Esophagus muscularis mucosa (tissue), 4 donors: ENCODE results near the gene PECR. TPM values are rescaled to one million over a fixed set of nuclear protein-coding genes. Genes with fewer than 3 reads are reported as not detected.
"Not testable (repeated sequence)": the region's sequence is repeated elsewhere in the genome, so short reads cannot be mapped to it uniquely, and the experiment has no call there.

Source experiments
- DNase-seq: peaks from one replicate; pipeline ENCODE4 v3.0.0-alpha.2; 2017; ENCODE audit errors: extremely low spot score
- H3K27ac ChIP-seq, 4 donors: fragments of 200-600 bp; sonication (generic); replicated peaks in 1 of 4; 1 replicate in 3 of 4; 2 replicates in 1 of 4; pipeline ENCODE4 v1.5.1; 2016 to 2019; ENCODE audit warnings: mild to moderate bottlenecking in 1 of 4
- H3K27me3 ChIP-seq, 4 donors: fragments of 200-600 bp; sonication (generic); one replicate each; pipeline versions ENCODE4 v1.5.1 to v1.6.0; 2016 to 2019
- H3K36me3 ChIP-seq, 4 donors: fragments of 200-600 bp; sonication (generic); one replicate each; pipeline ENCODE4 v1.5.1; 2016 to 2019
- H3K4me1 ChIP-seq, 4 donors: fragments of 200-600 bp; sonication (generic); one replicate each; pipeline ENCODE4 v1.5.1; 2016 to 2019
- H3K4me3 ChIP-seq, 4 donors: fragments of 200-600 bp; sonication (generic); 1 replicate in 2 of 4; 2 replicates in 2 of 4; pipeline ENCODE4 v1.5.1; 2016 to 2019; ENCODE audit warnings: mild to moderate bottlenecking in 4 of 4, moderate library complexity in 1 of 4
- H3K9me3 ChIP-seq, 4 donors: fragments of 200-600 bp; sonication (generic); 1 replicate in 3 of 4; 2 replicates in 1 of 4; pipeline ENCODE4 v1.5.1; 2016 to 2019
- EP300 ChIP-seq: sonication (generic); formaldehyde crosslinking; IDR thresholded peaks from one replicate; pipeline ENCODE4 v1.6.1; 2017; ENCODE audit warnings: antibody characterized with exemption
- POLR2A ChIP-seq: fragments of 450-650 bp; IDR thresholded peaks from one replicate; pipeline ENCODE4 v1.6.1; 2017; ENCODE audit warnings: antibody characterized with exemption, moderate library complexity, mild to moderate bottlenecking, low read depth
- POLR2AphosphoS5 ChIP-seq, 2 donors: sonication (generic); formaldehyde crosslinking; IDR thresholded peaks; one replicate each; pipeline ENCODE4 v1.6.1; 2017; ENCODE audit warnings: antibody characterized with exemption in 2 of 2
- WGBS: methylation state at CpG from one replicate; pipeline ENCODE4 v1.1.5; 2018; 5-methylcytosine and 5-hydroxymethylcytosine counted together
- intact Hi-C: fragments of 100-400 bp; cut with DNase I; formaldehyde crosslinking; loops from one replicate; pipeline ENCODE4 v1.15.1; 2023
- total RNA-seq, 4 donors: library from RNA; depleted of rRNA; stranded (reverse); fragments of >200 nt; gene quantifications; one replicate each; pipeline versions ENCODE4 v1.1.0 to v1.2.1, GENCODE V29; 2016
- TF ChIP-seq, protein P1 (sequence below), 3 experiments: fragments of 200-600 bp in 2 of 3; fragments of 450-650 bp in 1 of 3; sonication (generic) in 2 of 3; IDR thresholded peaks; one replicate each; pipeline ENCODE4 v1.5.1; 2017 to 2019; ENCODE audit warnings: antibody characterized with exemption in 3 of 3, mild to moderate bottlenecking in 2 of 3, moderate library complexity in 1 of 3

The PECR gene
- total RNA-seq, 4 donors from 2014 or later, result 3.3 to 14.8 (median 10.0) TPM

GRCh38 chr2:215998636-215999035 is 83.0 kb downstream of the PECR start:
- no peak overlapping the region for H3K4me3 ChIP-seq
- peaks cover 0 to 4% (median 0%) of the 10 kb centered on the region in 4 donors for H3K4me1 ChIP-seq
- DNase-seq, result no peak
- no peaks in the 10 kb centered on the region for H3K9me3 ChIP-seq
- peaks cover 0 to 20% (median 6%) of the 10 kb centered on the region in 4 donors for H3K36me3 ChIP-seq
- no peak overlapping the region for H3K27ac ChIP-seq
- WGBS, result 79% methylated on average over 2 of the region's 2 CpGs
- TF ChIP-seq POLR2AphosphoS5 (IDR thresholded peaks at IDR 0.05), result no peak
- intact Hi-C loops, result no loop called here
- no peaks in the 10 kb centered on the region for H3K27me3 ChIP-seq

DNA sequence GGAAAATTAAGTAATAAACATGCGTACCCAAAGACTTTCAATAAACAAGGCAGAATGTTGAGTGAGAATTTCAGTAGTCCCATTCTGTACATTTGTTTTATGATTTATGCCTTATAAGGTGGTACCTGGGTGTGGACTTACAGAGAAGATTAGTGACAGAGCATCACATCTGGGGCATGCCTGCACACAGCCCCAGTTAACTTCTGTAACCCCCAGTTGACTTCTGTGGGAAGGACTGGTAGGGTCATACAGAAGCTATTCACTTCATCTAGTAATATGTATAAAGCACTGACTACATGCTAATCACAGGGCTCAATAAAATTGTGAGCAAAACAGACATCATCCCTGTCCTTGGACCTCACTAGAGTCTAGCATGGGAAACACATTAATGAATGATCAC is 84.4 kb downstream of the PECR start:
- Histone ChIP-seq H3K4me1 (no peaks in the 10 kb centered on the region), H3K27me3 (no peaks in the 10 kb centered on the region), H3K36me3 (peaks cover 0 to 20% (median 6%) of the 10 kb centered on the region in 4 donors), H3K27ac (no peak overlapping the region), H3K4me3 (no peak overlapping the region), H3K9me3 (no peaks in the 10 kb centered on the region)
- TF ChIP-seq POLR2AphosphoS5 (IDR thresholded peaks at IDR 0.05), result no peak
- TF ChIP-seq EP300, result no peak
- TF ChIP-seq POLR2A, result no peak
- TF ChIP-seq, protein P1, sequence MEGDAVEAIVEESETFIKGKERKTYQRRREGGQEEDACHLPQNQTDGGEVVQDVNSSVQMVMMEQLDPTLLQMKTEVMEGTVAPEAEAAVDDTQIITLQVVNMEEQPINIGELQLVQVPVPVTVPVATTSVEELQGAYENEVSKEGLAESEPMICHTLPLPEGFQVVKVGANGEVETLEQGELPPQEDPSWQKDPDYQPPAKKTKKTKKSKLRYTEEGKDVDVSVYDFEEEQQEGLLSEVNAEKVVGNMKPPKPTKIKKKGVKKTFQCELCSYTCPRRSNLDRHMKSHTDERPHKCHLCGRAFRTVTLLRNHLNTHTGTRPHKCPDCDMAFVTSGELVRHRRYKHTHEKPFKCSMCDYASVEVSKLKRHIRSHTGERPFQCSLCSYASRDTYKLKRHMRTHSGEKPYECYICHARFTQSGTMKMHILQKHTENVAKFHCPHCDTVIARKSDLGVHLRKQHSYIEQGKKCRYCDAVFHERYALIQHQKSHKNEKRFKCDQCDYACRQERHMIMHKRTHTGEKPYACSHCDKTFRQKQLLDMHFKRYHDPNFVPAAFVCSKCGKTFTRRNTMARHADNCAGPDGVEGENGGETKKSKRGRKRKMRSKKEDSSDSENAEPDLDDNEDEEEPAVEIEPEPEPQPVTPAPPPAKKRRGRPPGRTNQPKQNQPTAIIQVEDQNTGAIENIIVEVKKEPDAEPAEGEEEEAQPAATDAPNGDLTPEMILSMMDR (IDR thresholded peaks at IDR 0.05), result no peak
- 96% methylated on average over 1 of the region's 1 CpG for WGBS
- DNase-seq, result no peak
- intact Hi-C loops, result no loop called here

GRCh38 chr2:215994911-215995310 is 86.7 kb downstream of the PECR start:
- TF ChIP-seq EP300 (no peak), POLR2AphosphoS5 (IDR thresholded peaks at IDR 0.05) (no peak), POLR2A (no peak)
- TF ChIP-seq, protein P1 (IDR thresholded peaks at IDR 0.05), result no peak
- Histone ChIP-seq H3K27me3 (no peaks in the 10 kb centered on the region), H3K4me1 (no peaks in the 10 kb centered on the region), H3K4me3 (no peak overlapping the region), H3K27ac (no peak overlapping the region), H3K9me3 (peaks cover 0 to 14% (median 2%) of the 10 kb centered on the region in 4 donors), H3K36me3 (peaks cover 0 to 20% (median 6%) of the 10 kb centered on the region in 4 donors)
- intact Hi-C loops, result no loop called here
- DNase-seq, result no peak
- 87% methylated on average over 4 of the region's 4 CpGs for WGBS

- H3K27ac ChIP-seq, intact Hi-C loops, H3K36me3 ChIP-seq, H3K27me3 ChIP-seq, H3K4me3 ChIP-seq, H3K4me1 ChIP-seq: not testable (repeated sequence)
- peaks cover 0 to 14% (median 2%) of the 10 kb centered on the region in 4 donors for H3K9me3 ChIP-seq
- DNase-seq, result peak; percentile 14
- WGBS, result 64% methylated on average over 2 of the region's 5 CpGs
Observed at GRCh38 chr2:215988556-215989207, 92.9 kb downstream of the PECR start.

Other genes with a start within 250 kb of the PECR start
- gene MREG, start 68.3 kb downstream of the PECR start, total RNA-seq, result 1 to 10 TPM in 1 of 4 donors, under 1 TPM in 3; 0.40 to 1.2 (median 0.70) TPM
- gene TMEM169, start 110 bp upstream of the PECR start, total RNA-seq, result under 1 TPM; under 0.01 to 0.75 (median 0.51) TPM
- gene XRCC5, start 27.5 kb upstream of the PECR start, total RNA-seq, result 100 to 1,000 TPM; 113 to 149 (median 137) TPM